ENCODE results near the gene TSPAN14.
"Not testable (repeated sequence)": the region's sequence is repeated elsewhere in the genome, so short reads cannot be mapped to it uniquely, and the experiment has no call there.

TSPAN14 gene

GRCh38 chr10:80453842-80454512 lies at the start of gene TSPAN14:
Gene TSPAN14 (plus strand): TSS chr10:80454310. CDS start chr10:80489234, 34,924 bp downstream.
- peak; percentile 57 for DNase-seq (ENCODE audit: low read depth)

- no peak for DNase-seq (ENCODE audit: low read depth)
These were observed 49.1 kb upstream of the TSPAN14 start for GRCh38 chr10:80405035-80405434.

- DNase-seq (ENCODE audit: low read depth): no peak
These were observed 48.5 kb upstream of the TSPAN14 start for GRCh38 chr10:80405626-80406025.

- DNase-seq (ENCODE audit: low read depth): no peak
These were observed 47.9 kb upstream of the TSPAN14 start for GRCh38 chr10:80406204-80406603.

GRCh38 chr10:80407812-80408241 lies 46.3 kb upstream of the TSPAN14 start:
- DNase-seq (ENCODE audit: low read depth): no peak

GRCh38 chr10:80408242-80409101 lies 45.6 kb upstream of the TSPAN14 start, which contains the start of gene PRXL2A:
Gene PRXL2A (plus strand): TSS chr10:80408551. CDS start chr10:80420468, 11,917 bp downstream.
- peak; percentile 56 for DNase-seq (ENCODE audit: low read depth)

- DNase-seq (ENCODE audit: low read depth): no peak
These were observed 45.0 kb upstream of the TSPAN14 start for GRCh38 chr10:80409121-80409520.

GRCh38 chr10:80410122-80410521 lies 44.0 kb upstream of the TSPAN14 start:
- DNase-seq (ENCODE audit: low read depth): no peak

GRCh38 chr10:80410578-80411145 lies 43.4 kb upstream of the TSPAN14 start:
- no peak for DNase-seq (ENCODE audit: low read depth)

GRCh38 chr10:80411267-80411668 lies 42.8 kb upstream of the TSPAN14 start:
- no peak for DNase-seq (ENCODE audit: low read depth)

GRCh38 chr10:80411681-80412220 lies 42.4 kb upstream of the TSPAN14 start:
- DNase-seq (ENCODE audit: low read depth): no peak

GRCh38 chr10:80412486-80412885 lies 41.6 kb upstream of the TSPAN14 start:
- DNase-seq (ENCODE audit: low read depth): no peak

GRCh38 chr10:80413271-80413996 lies 40.7 kb upstream of the TSPAN14 start:
- DNase-seq (ENCODE audit: low read depth): no peak

GRCh38 chr10:80414142-80414895 lies 39.8 kb upstream of the TSPAN14 start:
- no peak for DNase-seq (ENCODE audit: low read depth)

GRCh38 chr10:80415734-80416478 lies 38.2 kb upstream of the TSPAN14 start:
- no peak for DNase-seq (ENCODE audit: low read depth)

GRCh38 chr10:80416479-80417098 lies 37.5 kb upstream of the TSPAN14 start:
- DNase-seq (ENCODE audit: low read depth): no peak

GRCh38 chr10:80417256-80417655 lies 36.9 kb upstream of the TSPAN14 start:
- DNase-seq (ENCODE audit: low read depth): not testable (repeated sequence)

GRCh38 chr10:80421050-80421706 lies 32.9 kb upstream of the TSPAN14 start:
- DNase-seq (ENCODE audit: low read depth): no peak
